ENCODE data around the gene TRIM31. TPM values are rescaled to one million over a fixed set of nuclear protein-coding genes. Genes with fewer than 3 reads are reported as not detected.

The TRIM31 gene
- total and polyA plus RNA-seq, 8 donors, result 1.2 to 52.2 (median 7.8) TPM; not detected in 2

- H3K9me3 ChIP-seq, result no peaks in the 10 kb centered on the region
- no peak overlapping the region for H3K4me3 ChIP-seq
- intact Hi-C loops (cut with DNase I; ENCODE audit: low total_unique reads), result no loop called here
- DNase-seq, result no peak
- TF ChIP-seq POLR2AphosphoS5 (IDR thresholded peaks at IDR 0.05) (no peak), POLR2A (IDR thresholded peaks at IDR 0.05) (no peak), EP300 (IDR thresholded peaks at IDR 0.05) (no peak)
- TF ChIP-seq, protein P1, sequence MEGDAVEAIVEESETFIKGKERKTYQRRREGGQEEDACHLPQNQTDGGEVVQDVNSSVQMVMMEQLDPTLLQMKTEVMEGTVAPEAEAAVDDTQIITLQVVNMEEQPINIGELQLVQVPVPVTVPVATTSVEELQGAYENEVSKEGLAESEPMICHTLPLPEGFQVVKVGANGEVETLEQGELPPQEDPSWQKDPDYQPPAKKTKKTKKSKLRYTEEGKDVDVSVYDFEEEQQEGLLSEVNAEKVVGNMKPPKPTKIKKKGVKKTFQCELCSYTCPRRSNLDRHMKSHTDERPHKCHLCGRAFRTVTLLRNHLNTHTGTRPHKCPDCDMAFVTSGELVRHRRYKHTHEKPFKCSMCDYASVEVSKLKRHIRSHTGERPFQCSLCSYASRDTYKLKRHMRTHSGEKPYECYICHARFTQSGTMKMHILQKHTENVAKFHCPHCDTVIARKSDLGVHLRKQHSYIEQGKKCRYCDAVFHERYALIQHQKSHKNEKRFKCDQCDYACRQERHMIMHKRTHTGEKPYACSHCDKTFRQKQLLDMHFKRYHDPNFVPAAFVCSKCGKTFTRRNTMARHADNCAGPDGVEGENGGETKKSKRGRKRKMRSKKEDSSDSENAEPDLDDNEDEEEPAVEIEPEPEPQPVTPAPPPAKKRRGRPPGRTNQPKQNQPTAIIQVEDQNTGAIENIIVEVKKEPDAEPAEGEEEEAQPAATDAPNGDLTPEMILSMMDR (IDR thresholded peaks at IDR 0.05), result no peak
- no peak overlapping the region for H3K27ac ChIP-seq
- 82 to 88% (median 86%) methylated on average over 8 to 17 of the region's 17 CpGs for WGBS, 5 donors
- H3K4me1 ChIP-seq, result peaks cover 0 to 10% (median 1%) of the 10 kb centered on the region in 4 donors
- H3K27me3 ChIP-seq, result peaks cover 0 to 32% (median 6%) of the 10 kb centered on the region in 3 donors
- H3K36me3 ChIP-seq, result no peaks in the 10 kb centered on the region
Observed at GRCh38 chr6:30160008-30160784, 47.3 kb upstream of the TRIM31 start.

DNA sequence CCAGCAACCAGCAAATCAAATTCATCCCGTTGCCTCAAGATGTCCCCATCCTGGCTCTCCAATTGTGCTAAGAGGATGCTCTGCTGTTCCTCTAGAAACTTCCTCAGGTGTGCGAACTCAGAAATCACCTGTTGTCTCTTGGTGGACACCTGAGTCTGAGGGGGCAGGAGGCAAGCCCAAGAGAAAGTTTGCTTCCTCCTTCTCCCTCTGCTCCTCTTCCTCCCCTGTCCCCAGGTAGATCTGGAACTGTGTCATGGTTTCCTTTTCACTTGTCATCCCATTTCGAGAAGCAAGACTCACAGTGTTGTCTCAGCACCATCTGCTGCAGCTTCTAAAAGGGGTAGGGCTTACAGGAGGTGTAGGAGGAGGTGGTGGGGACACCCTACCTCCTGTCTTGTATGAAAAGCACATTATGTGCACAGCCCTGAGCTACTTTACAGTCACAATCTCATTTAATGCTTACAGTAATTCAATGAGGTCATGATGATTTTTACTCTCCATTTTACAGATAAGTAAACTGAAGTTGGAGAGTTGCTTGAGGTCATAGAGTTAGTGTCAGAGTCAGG lies 45.7 kb upstream of the TRIM31 start:
- WGBS, 5 donors, result 57 to 73% (median 63%) methylated on average over 3 of the region's 3 CpGs
- Histone ChIP-seq H3K27ac (no peak overlapping the region), H3K4me3 (no peak overlapping the region), H3K27me3 (peaks cover 0 to 42% (median 6%) of the 10 kb centered on the region in 3 donors), H3K9me3 (no peaks in the 10 kb centered on the region), H3K36me3 (no peaks in the 10 kb centered on the region), H3K4me1 (peaks cover 0 to 10% (median 1%) of the 10 kb centered on the region in 4 donors)
- intact Hi-C loops (cut with DNase I; ENCODE audit: low total_unique reads), result no loop called here
- DNase-seq, result no peak
- TF ChIP-seq POLR2AphosphoS5 (IDR thresholded peaks at IDR 0.05) (no peak), EP300 (IDR thresholded peaks at IDR 0.05) (no peak), POLR2A (IDR thresholded peaks at IDR 0.05) (no peak)
- TF ChIP-seq, protein P1 (IDR thresholded peaks at IDR 0.05), result no peak

DNA sequence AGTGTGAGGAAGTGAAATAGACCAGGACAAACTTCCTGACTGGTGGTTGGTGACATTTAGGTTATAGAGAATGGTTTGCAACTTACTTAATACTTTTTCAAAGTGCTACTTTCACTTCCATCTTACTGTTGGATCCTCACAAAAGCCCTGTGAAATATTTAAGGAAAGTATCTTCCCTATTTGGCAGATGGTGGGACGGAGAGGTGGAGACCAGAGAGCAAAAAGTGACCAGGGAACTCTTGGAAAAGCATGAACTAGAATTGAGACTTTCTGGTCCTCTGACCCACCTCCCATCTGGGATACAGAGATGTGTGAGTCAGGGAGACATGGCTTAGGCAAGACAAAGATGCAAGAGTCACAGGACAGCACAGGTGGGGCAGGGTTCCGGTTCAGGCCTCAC lies 45.1 kb upstream of the TRIM31 start:
- WGBS, 5 donors, result 82 to 88% (median 85%) methylated on average over 2 of the region's 2 CpGs
- H3K9me3 ChIP-seq, result no peaks in the 10 kb centered on the region
- intact Hi-C loops (cut with DNase I; ENCODE audit: low total_unique reads), result no loop called here
- no peak overlapping the region for H3K4me3 ChIP-seq
- H3K27me3 ChIP-seq, result peaks cover 0 to 41% (median 6%) of the 10 kb centered on the region in 3 donors
- H3K36me3 ChIP-seq, result no peaks in the 10 kb centered on the region
- TF ChIP-seq POLR2A (IDR thresholded peaks at IDR 0.05) (no peak), POLR2AphosphoS5 (IDR thresholded peaks at IDR 0.05) (no peak), EP300 (IDR thresholded peaks at IDR 0.05) (no peak)
- TF ChIP-seq, protein P1 (IDR thresholded peaks at IDR 0.05), result no peak
- no peak for DNase-seq
- peaks cover 0 to 10% (median under 1%) of the 10 kb centered on the region in 4 donors for H3K4me1 ChIP-seq
- H3K27ac ChIP-seq, result no peak overlapping the region

DNA sequence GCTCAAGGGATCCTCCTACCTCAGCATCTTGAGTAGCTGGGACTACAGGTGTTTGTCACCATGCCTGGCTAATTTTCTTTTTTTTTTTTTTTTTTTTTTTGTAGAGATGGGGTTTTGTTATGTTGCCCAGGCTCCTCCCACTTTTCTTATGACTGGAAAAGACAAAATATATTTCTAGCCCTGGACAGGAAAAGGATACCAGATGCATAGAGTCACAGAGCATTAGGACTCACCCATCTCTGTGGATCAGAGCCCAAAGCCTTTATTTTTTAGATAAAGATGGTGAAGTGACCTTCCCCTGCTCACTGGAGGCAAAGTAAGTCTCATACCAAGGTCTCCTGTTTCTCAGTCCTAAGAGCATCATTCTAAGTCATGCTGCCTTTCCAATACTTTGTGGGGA lies 44.7 kb upstream of the TRIM31 start:
- Histone ChIP-seq H3K27me3 (peaks cover 0 to 41% (median 6%) of the 10 kb centered on the region in 3 donors), H3K9me3 (no peaks in the 10 kb centered on the region), H3K27ac (no peak overlapping the region), H3K36me3 (no peaks in the 10 kb centered on the region), H3K4me1 (peaks cover 0 to 10% (median 0%) of the 10 kb centered on the region in 4 donors), H3K4me3 (no peak overlapping the region)
- TF ChIP-seq POLR2A (IDR thresholded peaks at IDR 0.05), result no peak
- no peak for TF ChIP-seq EP300 (IDR thresholded peaks at IDR 0.05)
- no peak for TF ChIP-seq POLR2AphosphoS5 (IDR thresholded peaks at IDR 0.05)
- TF ChIP-seq, protein P1 (IDR thresholded peaks at IDR 0.05), result no peak
- no peak for DNase-seq
- intact Hi-C loops (cut with DNase I; ENCODE audit: low total_unique reads), result no loop called here
